NT2/D1 (cell line): ENCODE measurements around the gene RWDD4.
"Not testable (repeated sequence)": the region's sequence is repeated elsewhere in the genome, so short reads cannot be mapped to it uniquely, and the experiment has no call there.

ENCODE experiments used
- DNase-seq: peaks from one replicate; pipeline ENCODE4 v3.0.0-alpha.2; 2011; ENCODE audit warnings: low read depth, low spot score
- H3K27me3 ChIP-seq: 2 replicates; pipeline ENCODE4 v1.6.0; 2011; ENCODE audit warnings: mild to moderate bottlenecking; ENCODE audit not compliant: insufficient read length, insufficient read depth
- H3K36me3 ChIP-seq: 2 replicates; pipeline ENCODE4 v1.6.1; 2011; ENCODE audit warnings: mild to moderate bottlenecking, low read length, mixed read lengths; ENCODE audit not compliant: insufficient read depth, insufficient read length
- H3K4me1 ChIP-seq: 2 replicates; pipeline ENCODE4 v1.5.1; 2011; ENCODE audit not compliant: insufficient read depth, insufficient read length
- H3K4me3 ChIP-seq: 2 replicates; pipeline ENCODE4 v1.5.1; 2011; ENCODE audit warnings: low read depth; ENCODE audit not compliant: insufficient read length
- H3K9ac ChIP-seq: 2 replicates; pipeline ENCODE4 v1.6.0; 2011; ENCODE audit warnings: low read depth; ENCODE audit not compliant: insufficient read length
- H3K9me3 ChIP-seq: 2 replicates; pipeline ENCODE4 v1.5.1; 2011; ENCODE audit warnings: mild to moderate bottlenecking, low read length; ENCODE audit not compliant: insufficient read depth
- SUZ12 ChIP-seq: IDR thresholded peaks from 2 replicates; pipeline ENCODE4 v1.6.1; 2011; ENCODE audit not compliant: insufficient read length, insufficient read depth; ENCODE audit errors: extremely low read depth
- YY1 ChIP-seq: IDR thresholded peaks from 2 replicates; pipeline ENCODE4 v1.6.1; 2011; ENCODE audit not compliant: insufficient read length, insufficient read depth
- ZNF274 ChIP-seq: IDR thresholded peaks from 2 replicates; pipeline ENCODE4 v1.6.1; 2011; ENCODE audit warnings: mild to moderate bottlenecking, low read depth, low read length

The RWDD4 gene

GRCh38 chr4:183636503-183636902 is 22.5 kb downstream of the RWDD4 start:
- TF ChIP-seq YY1 (no peak), SUZ12 (no peak), ZNF274 (no peak)
- Histone ChIP-seq H3K4me3 (no peak overlapping the region), H3K36me3 (no peaks in the 10 kb centered on the region), H3K27me3 (no peaks in the 10 kb centered on the region), H3K9me3 (no peaks in the 10 kb centered on the region), H3K9ac (no peak overlapping the region), H3K4me1 (no peaks in the 10 kb centered on the region)
- DNase-seq = no peak

- TF ChIP-seq ZNF274 (no peak), YY1 (no peak), SUZ12 (no peak)
- Histone ChIP-seq H3K36me3 (no peaks in the 10 kb centered on the region), H3K9me3 (no peaks in the 10 kb centered on the region), H3K27me3 (no peaks in the 10 kb centered on the region), H3K9ac (no peak overlapping the region), H3K4me3 (no peak overlapping the region), H3K4me1 (no peaks in the 10 kb centered on the region)
- DNase-seq = no peak
Observed at GRCh38 chr4:183635741-183636140, 23.2 kb downstream of the RWDD4 start.

- no peaks in the 10 kb centered on the region for H3K27me3 ChIP-seq
- no peaks in the 10 kb centered on the region for H3K9me3 ChIP-seq
- no peaks in the 10 kb centered on the region for H3K4me1 ChIP-seq
- TF ChIP-seq SUZ12 (no peak), YY1 (no peak), ZNF274 (no peak)
- no peak for DNase-seq
- H3K36me3 ChIP-seq = no peaks in the 10 kb centered on the region
- no peak overlapping the region for H3K9ac ChIP-seq
- no peak overlapping the region for H3K4me3 ChIP-seq
Observed at GRCh38 chr4:183635321-183635720, 23.7 kb downstream of the RWDD4 start.

- Histone ChIP-seq H3K4me3 (no peak overlapping the region), H3K9ac (no peak overlapping the region), H3K9me3 (no peaks in the 10 kb centered on the region), H3K36me3 (no peaks in the 10 kb centered on the region), H3K4me1 (no peaks in the 10 kb centered on the region), H3K27me3 (no peaks in the 10 kb centered on the region)
- TF ChIP-seq ZNF274 (no peak), SUZ12 (no peak), YY1 (no peak)
- DNase-seq = no peak
Observed at GRCh38 chr4:183633476-183634400, 25.2 kb downstream of the RWDD4 start.

- no peaks in the 10 kb centered on the region for H3K36me3 ChIP-seq
- no peak for DNase-seq
- H3K9me3 ChIP-seq = no peaks in the 10 kb centered on the region
- no peaks in the 10 kb centered on the region for H3K27me3 ChIP-seq
- TF ChIP-seq YY1 (no peak), SUZ12 (no peak), ZNF274 (no peak)
- no peak overlapping the region for H3K9ac ChIP-seq
- H3K4me1 ChIP-seq = no peaks in the 10 kb centered on the region
- H3K4me3 ChIP-seq = no peak overlapping the region
Observed at GRCh38 chr4:183632689-183633088, 26.3 kb downstream of the RWDD4 start.

GRCh38 chr4:183631577-183632198 is 27.3 kb downstream of the RWDD4 start:
- H3K9ac ChIP-seq = no peak overlapping the region
- H3K9me3 ChIP-seq = no peaks in the 10 kb centered on the region
- TF ChIP-seq ZNF274 (no peak), YY1 (no peak), SUZ12 (no peak)
- no peaks in the 10 kb centered on the region for H3K4me1 ChIP-seq
- no peaks in the 10 kb centered on the region for H3K27me3 ChIP-seq
- H3K4me3 ChIP-seq = no peak overlapping the region
- H3K36me3 ChIP-seq = no peaks in the 10 kb centered on the region
- no peak for DNase-seq

- no peaks in the 10 kb centered on the region for H3K9me3 ChIP-seq
- no peaks in the 10 kb centered on the region for H3K27me3 ChIP-seq
- DNase-seq = no peak
- no peaks in the 10 kb centered on the region for H3K4me1 ChIP-seq
- H3K4me3 ChIP-seq = no peak overlapping the region
- no peak overlapping the region for H3K9ac ChIP-seq
- TF ChIP-seq SUZ12 (no peak), YY1 (no peak), ZNF274 (no peak)
- no peaks in the 10 kb centered on the region for H3K36me3 ChIP-seq
Observed at GRCh38 chr4:183627979-183628588, 30.9 kb downstream of the RWDD4 start.

- not testable (repeated sequence) for H3K4me3 ChIP-seq, H3K9ac ChIP-seq, H3K4me1 ChIP-seq, DNase-seq, H3K36me3 ChIP-seq, H3K9me3 ChIP-seq, H3K27me3 ChIP-seq
Observed at GRCh38 chr4:183627286-183627685, 31.7 kb downstream of the RWDD4 start.
